T-helper 22 cell (primary cell): ENCODE measurements around the gene MIB1.

Experiments used
- DNase-seq: peaks from one replicate; pipeline ENCODE4 v3.0.0-alpha.2; 2020; ENCODE audit warnings: low read depth

MIB1 gene

DNA sequence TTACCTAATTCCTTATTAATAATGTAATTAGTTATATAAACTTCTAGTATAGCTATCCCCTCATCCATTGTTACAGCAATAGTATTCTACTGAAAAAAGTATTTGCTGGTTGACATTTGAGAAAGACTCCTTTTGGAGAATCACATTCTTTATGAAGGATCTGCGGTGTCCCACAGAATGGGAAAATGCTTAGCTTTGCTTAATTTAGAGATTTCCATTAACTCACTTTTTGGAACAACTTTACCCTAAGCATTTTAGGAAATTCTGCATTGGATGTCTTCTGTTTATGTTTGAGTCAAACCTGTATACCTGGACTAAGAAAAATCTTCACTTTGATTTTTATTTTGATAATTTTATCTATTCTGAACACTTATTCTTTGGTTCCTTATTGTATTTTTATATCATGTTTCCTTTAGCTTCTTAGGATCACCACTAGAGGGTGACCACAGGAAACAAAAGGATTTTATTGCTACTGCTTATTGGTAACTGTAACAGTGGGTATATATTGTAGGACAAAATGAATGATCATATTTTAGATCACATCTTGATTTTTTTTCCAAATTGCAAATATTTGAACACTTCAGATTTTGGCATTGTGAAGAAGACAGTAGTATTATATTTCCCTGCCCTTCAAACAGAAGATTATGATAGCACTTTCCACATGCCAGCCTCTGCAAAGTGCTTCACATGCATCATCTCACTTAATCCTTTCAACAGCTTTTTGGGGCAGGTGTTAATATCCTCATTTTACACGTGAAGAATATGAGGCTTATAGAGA, 79.6 kb downstream of the MIB1 start:
- DNase-seq: no peak

DNA sequence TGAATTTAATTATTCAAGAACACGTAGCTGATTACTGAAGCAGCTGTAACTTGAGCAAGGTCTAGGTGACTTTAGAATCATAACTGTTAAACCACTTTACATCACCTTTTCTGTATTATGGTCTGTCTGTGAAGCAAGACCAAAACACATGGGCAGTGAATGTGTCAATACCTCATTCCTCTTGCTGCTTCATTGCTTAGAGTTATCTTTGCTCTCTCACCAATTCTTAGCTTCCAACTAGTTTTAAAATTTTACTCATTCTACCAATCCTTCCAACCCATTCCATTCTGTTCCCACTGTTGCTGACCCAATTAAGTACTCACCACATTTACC, 80.2 kb downstream of the MIB1 start:
- DNase-seq: no peak

DNA sequence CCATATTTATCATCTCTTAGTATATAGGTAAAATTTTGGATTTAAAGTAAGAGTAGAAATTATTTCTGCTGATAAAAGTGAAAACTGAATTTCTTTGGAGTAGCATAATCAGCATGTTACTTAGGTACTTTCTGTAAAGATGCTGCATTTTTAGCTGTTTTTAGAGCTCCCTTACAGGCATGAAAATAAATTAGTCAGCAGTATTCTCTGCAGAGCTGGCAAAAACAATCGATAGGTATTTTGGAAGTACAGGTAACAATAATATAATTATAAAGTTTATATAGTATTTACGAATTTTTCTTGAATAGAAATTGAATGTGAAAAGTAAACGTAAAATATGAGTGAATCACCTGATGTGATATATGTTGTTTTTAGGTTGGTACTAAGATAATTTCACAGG, 83.3 kb downstream of the MIB1 start:
- DNase-seq: no peak

DNA sequence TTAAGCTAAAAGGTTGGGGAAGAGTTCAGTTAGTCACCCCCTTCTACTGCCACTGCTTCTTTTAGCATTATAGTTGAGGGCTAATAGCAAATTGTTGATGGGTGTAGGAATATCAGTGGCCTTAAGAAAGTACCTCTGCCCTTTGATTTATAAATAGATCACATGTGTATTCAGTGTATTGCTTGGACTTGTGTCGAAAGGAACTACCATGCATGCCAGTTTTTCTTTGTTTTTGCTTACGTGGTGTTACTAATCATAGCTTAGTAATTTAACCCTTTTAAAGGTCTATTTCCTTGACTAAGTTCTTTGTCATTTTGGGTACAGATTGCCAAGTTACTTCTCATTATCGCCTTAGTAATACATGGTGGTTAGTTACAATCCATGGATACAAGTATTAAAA, 85.6 kb downstream of the MIB1 start:
- DNase-seq: no peak

DNA sequence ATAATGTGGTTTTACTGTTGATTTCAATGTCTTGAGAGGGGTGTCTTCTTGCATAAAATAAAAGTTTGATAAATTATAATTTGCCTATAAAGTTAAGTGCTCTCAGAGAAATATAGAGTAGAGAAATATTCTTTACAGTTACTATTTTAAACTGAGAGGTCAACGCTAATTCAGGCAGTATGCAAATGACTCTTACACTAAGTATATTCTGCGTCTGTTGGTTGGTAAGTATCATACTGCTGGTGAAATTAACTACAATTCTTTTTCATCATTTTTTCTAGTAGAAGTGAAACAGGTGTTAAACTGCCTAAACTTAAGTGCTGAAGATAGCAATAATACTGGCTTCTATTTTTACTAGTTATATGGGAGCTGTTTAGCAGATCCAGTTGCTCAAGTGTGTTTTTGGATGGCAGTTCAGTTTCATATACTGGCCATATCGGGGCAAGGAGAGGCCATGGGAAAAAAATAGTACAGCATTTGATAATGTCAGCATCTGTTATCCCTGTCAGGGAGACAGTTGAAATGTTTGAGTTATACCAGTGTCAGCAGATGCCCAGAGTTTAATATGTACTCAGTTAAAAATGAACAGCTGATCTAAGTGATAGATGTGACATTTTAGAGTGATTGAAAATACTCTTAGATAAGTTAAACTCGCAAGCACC, 86.2 kb downstream of the MIB1 start:
- no peak for DNase-seq

DNA sequence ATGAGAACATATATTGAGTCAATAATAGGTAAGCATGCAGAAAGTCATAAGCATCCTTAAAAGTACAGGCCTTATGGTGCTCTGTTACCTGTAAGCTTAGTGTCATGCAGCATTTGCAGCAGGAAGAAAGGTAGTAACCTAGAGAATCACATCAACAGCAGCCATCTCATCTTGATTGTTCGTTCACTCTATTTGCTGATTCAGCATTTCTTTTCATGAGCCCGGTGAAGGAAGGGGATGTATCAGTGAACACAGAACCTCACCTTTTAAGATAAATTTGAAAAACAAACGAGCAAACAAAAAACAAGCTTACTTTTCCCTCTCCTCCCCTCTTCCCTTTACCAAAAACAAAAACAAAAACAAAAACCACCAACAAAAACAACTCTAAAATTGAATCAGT, 89.9 kb downstream of the MIB1 start:
- DNase-seq: no peak

DNA sequence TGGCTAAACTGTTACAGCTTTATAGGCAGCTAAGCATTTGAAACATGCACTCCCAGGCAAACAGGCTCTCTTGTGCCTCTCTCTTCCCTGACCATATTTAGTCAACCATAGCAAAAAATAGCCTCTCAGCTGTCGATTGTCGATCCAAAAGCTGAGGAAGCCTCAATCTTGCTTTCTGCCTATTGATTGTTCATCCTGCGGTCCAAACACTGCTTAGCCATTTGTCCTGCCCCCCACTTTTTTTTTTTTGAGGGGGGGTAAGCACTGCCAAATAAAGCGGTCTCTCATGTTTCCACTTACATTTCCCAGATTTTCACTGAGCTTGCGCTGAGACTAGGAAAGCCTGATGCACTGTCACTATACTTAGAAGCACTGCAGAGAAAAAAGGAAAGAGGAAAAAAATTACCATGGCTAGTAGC, 90.8 kb downstream of the MIB1 start:
- DNase-seq: no peak

DNA sequence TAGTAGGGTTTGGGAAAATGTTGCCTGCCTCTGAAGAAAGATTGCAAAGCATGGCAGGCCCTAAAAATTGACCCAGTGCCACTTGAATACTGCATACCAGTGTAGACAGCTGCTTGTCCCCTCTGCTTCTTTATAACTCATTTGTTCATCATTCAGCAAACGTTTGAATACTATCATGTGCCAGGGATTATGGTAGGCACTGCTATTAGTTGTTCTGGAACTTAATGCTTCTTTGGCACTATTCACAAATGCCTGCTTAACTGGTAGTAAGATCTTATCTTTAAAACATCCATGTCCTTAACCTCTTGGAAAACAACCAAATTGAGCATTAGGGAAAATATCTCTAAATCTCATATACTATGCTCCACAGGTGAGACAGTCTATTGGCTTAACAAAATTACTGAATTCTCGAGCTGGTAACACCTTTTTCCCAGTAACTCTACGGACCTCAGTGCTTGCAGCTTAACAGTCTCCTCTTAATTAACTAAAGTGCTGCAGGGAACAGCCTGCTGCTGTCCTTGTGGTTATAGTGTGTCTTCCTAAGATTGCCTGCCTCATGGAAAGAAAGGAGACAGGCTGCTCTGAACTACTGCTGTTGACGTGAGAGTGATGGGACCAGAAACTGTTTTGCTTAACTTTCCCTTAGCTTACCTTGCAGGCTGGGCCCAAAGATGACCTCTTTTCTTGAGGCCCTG, 93.2 kb downstream of the MIB1 start:
- no peak for DNase-seq

DNA sequence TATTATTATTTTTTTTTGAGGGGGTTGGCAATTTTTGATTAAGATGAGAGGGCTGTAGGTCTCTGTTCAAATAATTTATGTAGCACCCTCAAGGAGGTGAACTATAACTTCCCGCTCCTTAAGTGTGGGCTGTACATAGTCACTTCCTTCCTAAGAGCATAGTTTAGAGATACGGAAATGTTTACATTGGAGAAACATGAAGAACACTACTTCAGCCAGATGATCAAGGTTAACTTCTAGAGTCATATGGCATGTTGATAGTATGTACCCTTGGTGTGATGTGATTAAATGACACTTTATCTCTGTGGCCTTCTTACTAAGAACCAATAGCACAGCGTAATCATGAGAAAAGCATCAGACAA, 93.7 kb downstream of the MIB1 start:
- no peak for DNase-seq

DNA sequence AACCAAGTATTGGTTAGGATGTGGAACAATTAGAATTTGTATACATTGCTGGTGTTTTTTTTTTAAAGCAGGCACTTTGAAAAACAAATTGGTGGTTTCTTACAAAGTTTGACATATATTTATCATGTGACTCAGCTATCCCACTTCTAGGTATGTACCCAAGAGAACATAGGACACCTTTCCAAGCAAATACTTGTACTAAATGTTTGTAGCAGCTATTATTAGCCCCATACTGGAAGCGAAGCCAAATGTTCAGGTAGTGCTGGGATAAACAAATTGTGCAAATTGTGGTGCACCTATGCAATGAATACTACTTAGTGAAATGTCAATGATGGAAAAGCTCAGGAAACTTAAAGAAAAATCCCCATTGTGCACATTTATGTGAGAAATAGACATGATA, 101.0 kb downstream of the MIB1 start:
- no peak for DNase-seq

DNA sequence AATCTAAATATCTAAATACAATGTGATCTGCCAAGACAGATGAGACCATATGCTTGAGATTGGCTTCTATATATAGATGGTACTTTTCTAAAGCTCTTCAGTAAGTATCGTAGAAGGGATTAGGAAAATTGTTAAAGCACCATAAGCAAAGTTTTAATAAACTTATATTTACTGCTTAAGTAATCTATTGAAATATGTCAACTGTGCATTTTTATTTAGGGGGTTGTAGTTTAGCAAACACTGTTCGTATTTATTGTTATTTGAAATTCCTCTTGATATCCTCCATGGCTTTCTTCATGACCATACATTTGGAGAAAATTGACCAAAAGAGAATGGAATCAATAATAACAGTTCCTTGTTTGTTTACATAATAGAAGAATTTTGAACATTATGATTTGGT, 102.7 kb downstream of the MIB1 start:
- no peak for DNase-seq

DNA sequence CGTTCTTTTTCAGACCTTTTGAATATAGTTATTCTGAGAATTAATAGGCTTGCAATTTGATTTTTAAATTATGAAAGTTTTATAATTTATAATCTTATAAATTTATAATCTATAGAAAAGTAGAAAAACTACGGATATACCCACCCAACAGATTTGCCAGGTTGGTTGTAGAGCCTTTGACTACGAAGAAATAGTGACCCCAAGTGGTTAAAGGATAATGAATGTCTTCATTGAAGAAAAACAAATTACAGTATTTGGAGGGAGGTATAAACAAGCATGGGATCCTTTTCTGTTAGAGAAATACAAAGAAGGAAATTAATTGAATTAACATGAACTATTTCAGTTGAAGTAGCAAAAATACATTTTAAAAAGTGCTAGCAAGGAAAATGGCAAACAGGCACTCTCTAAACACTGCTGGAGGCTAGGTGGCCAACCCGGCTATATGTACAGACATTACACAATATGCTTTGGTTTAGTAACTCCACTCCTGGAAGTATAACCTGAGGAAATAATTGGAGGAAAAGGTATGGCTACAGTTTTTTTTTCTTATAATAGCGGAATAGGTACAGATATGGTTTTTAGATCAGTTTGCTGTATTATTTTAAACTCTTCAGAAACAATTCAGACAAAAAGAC, 110.9 kb downstream of the MIB1 start:
- no peak for DNase-seq

DNA sequence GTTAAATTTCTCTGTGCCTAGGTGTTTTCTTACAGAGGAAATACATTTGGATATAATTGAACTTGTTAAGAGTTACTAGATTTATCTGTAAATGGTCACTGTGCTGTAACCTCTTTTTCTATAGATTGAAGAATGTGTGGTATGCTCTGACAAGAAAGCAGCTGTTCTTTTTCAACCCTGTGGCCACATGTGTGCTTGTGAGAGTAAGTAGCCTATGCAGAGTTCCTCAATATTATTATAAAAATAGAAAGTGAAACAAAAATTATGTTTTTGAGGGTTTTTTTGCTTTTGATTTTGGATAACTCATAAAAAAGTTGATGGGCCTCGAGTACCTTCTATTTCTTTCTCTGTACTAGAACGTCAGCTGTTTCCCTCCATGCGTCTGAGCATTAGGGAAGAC, 112.4 kb downstream of the MIB1 start:
- no peak for DNase-seq

DNA sequence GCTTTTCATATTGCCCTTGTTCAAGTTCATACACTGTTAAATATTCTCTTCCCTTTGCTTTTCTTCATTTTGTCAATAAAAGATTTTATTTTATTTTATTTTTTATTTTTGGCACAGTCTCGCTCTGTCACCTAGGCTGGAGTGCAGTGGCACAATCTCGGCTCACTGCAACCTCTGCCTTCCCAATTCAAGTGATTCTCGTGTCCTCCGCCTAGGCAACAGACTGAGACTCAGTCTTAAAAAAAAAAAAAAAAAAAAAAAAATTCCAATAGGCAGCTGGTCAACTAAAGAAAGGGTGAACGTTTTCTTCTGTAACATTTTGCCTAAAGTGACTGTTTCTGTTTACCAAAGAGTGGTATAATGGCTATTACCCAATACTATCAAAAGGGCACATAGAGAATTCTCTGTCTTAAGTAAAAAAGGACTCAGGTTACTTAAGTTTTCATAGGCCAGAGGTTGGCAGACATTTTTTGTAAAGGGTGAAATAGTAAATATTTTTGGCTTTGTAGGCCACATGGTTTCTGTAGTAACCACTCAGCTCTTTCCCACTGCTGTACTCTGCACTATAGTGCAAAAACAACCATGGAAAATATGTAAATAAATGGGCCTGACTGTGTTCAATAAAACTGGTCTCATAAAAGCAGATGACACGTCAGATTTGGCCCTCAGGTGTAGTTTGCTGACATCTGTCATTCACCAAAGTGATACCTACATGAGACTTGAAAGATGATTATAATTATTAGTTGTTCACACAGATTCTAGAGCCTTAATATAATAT, 113.4 kb downstream of the MIB1 start:
- no peak for DNase-seq

DNA sequence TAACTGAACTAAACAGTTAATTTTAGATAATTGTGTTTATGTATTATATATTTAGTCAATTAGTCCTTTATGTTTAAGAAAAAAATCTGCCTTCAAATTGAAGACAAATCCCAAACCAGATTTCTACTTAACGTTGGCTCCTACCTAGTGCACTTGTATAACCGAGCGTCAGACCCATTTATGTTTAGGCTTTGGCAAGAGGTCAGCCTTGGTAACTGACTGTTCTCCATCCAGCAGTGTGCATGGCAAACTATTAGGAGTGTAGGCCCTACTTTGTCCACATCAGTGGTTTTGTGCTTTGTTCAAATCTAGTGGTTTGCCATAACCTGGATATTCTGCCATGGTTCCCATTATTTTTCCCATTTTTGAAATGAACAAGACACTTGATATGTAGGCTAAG, 114.8 kb downstream of the MIB1 start:
- no peak for DNase-seq

DNA sequence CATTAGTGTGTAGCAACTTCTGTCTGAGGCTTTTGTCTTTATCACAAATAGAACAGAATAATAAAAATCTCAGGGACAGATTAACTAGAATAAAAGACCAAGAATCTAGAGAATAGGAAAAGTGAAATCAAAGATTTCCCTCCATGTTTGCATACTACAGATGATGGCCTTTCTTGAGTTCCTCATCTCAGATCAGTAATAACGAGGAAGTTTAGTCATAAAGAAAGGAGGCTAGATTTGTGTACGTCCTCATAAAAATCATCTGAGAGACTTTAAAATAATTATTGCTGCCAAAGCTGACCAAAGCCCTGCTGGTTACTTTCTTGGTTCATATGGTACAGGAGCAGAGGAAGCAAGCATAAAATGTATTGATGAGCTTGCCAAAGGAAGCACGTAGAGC, 117.3 kb downstream of the MIB1 start:
- no peak for DNase-seq

DNA sequence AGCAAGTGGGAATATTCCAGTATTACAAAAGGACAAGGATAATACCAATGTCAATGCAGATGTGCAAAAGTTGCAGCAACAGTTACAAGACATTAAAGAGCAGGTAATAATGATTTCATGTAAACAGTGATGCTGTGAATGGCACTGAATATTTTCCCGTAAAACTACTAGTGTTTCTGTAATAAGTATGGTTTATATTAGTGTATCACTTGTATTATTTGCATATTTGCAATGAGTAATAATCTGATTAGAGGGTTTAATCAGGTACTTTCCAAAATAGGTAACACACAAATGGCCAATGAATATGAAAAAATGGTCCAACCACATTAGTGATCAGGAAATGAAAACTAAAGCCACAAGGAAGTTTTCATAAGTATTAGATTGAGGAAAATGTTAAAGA, 118.0 kb downstream of the MIB1 start:
- no peak for DNase-seq

DNA sequence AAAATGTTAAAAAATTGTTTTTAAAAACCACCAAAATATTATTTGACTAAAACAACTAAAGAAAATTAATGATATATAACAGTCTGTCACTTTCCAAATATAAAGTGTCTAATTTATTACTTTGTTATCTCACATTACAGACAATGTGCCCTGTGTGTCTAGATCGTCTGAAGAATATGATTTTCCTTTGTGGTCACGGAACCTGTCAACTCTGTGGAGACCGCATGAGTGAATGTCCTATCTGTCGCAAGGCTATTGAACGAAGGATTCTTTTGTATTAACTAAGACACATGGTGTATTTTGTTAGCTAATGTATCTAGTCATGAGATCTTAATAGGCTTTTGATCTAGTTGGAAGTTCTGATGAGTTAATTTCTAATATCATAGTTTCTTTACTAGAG, 123.8 kb downstream of the MIB1 start:
- DNase-seq: no peak

DNA sequence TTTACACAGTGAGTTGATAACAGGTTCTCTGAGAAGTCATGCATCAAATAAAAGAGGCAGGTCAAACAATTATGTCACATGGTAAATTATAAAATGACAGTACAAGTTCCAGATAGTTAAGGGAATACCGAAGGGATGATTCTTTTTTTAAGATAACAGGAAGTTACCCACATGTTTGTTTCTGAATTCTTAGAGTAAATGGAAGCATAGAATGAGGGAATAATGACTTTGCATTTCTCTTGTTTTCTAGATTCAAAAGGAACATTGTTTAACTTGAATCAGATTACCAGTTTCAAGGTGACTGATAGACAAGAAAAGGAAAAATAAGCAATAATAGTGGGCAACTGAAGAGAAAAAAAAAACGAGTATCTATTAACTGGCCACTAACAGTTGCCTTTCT, 124.5 kb downstream of the MIB1 start:
- DNase-seq: no peak

DNA sequence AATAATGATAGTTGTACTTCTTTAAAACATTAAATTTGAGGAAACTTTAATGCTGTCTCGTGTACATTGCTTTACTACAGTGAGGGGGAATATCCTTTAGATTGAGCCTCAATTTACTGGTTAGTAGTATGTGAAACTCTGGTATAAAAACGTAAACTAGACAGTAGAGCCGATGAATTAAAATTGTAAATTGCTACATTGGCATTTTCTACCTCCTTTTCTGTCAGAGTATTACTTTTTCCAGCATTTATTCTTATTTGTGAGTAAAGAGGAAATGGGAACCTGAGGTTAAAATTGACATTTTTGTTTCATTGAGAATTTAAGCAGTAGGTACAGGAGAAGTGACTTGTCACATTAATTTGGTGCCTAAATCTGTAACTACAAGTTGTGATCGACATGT, 128.2 kb downstream of the MIB1 start:
- DNase-seq: no peak

DNA sequence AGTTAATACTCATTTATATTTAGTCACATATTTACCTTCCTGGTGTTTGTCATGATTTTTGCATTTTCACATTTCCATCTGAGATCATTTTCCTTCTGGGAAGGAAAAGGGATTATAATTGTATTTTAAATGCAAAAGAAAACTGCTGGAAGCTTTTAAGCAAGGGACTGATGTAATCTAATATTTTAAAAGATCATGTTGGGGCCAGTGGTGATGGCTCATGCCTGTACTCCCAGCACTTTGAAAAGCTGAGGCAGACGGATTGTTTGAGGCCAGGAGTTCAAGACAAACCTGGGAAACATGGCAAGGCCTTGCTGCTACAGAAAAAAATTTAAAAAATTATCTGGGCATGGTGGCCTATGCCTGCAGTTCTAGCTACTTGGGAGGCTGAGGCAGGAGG, 149.0 kb downstream of the MIB1 start:
- DNase-seq: no peak

DNA sequence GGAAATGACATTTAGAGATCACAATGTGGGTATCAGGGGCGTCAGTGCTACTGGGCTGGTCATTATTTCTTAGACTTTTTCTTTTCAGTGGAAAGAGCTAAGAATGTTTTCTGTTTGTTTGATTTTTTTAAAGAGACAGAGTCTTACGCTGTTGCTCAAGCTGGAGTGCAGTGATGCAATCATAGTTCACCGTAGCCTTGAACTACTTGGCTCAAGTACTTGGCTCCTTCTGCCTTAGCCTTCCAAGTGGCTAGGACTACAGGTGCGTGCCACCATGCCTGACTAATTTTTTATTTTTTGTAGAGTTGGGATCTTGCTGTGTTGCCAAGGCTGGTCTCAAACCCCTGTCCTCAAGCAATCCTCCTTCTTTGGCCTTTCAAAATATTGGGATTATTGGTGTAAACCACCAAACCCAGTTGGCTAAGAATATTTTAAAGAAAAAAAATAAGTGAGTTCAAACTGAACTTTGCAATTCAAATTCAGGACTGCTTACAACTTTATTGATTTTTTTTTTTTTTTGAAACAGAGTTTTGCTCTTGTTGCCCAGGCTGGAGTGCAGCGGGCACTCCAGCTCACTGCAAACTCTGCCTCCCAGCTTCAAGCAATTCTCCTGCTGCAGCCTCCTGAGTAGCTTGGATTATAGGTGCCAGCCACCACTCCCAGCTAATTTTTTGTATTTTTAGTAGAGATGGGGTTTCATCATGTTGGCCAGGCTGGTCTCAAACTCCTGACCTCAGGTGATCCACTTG, 154.2 kb downstream of the MIB1 start:
- DNase-seq: no peak
